ENCODE data around the gene APOBEC3A. TPM values are rescaled to one million over a fixed set of nuclear protein-coding genes. Genes with fewer than 3 reads are reported as not detected.

Gene APOBEC3A
- total RNA-seq, 1 experiment from 2014 or later = not detected

GRCh38 chr22:38974170-38974825 is 16.9 kb downstream of the APOBEC3A start:
- POLR2A ChIA-PET = no interaction called here
- H3K9me3 Mint-ChIP-seq = peaks cover 4% of the 10 kb centered on the region

GRCh38 chr22:38974826-38975175 is 17.4 kb downstream of the APOBEC3A start:
- Mint-ChIP-seq H3K36me3 (peaks cover 4% of the 10 kb centered on the region), H3K4me1 (no peaks in the 10 kb centered on the region), H3K9me3 (peaks cover 4% of the 10 kb centered on the region), H3K27ac (no peak overlapping the region), H3K27me3 (ENCODE audit: low read depth) (peaks cover 2% of the 10 kb centered on the region), H3K4me3 (no peak overlapping the region)
- CTCF ChIA-PET = interaction anchor here (1.1 kb wide), 2 partner anchors 105 to 106 kb away, joined by 3 to 4 read pairs; no protein-coding TSS in a partner anchor
- DNase-seq (ENCODE audit: low spot score) = no peak
- POLR2A ChIA-PET = no interaction called here
- no peak for ATAC-seq
- TF ChIP-seq SMAD4 (CRISPR knock-in tag; IDR thresholded peaks at IDR 0.05) (no peak), IRF2 (CRISPR knock-in tag; IDR thresholded peaks at IDR 0.05; ENCODE audit: borderline replicate concordance, low read depth) (no peak), KAT7 (CRISPR knock-in tag; IDR thresholded peaks at IDR 0.05; ENCODE audit: borderline replicate concordance) (no peak), GABPB1 (CRISPR knock-in tag; IDR thresholded peaks at IDR 0.05) (no peak), MXD4 (CRISPR knock-in tag; IDR thresholded peaks at IDR 0.05; ENCODE audit: borderline replicate concordance) (no peak), MLX (CRISPR knock-in tag; IDR thresholded peaks at IDR 0.05) (no peak), ATF1 (CRISPR knock-in tag; IDR thresholded peaks at IDR 0.05) (no peak), ATF2 (CRISPR knock-in tag; IDR thresholded peaks at IDR 0.05; ENCODE audit: borderline replicate concordance, low read depth) (no peak), FOXJ3 (CRISPR knock-in tag; IDR thresholded peaks at IDR 0.05; ENCODE audit: borderline replicate concordance) (no peak), PRDM15 (CRISPR knock-in tag; IDR thresholded peaks at IDR 0.05) (no peak), ZNF425 (CRISPR knock-in tag; conservative IDR thresholded peaks at IDR 0.05) (no peak), CREM (CRISPR knock-in tag; IDR thresholded peaks at IDR 0.05) (no peak), GRHL2 (CRISPR knock-in tag; IDR thresholded peaks at IDR 0.05; ENCODE audit: insufficient replicate concordance, severe bottlenecking) (no peak), NFATC4 (CRISPR knock-in tag; IDR thresholded peaks at IDR 0.05) (no peak)

More at GRCh38 chr22:38974170-38974825, 16.9 kb downstream of the APOBEC3A start:
- H3K27ac Mint-ChIP-seq = no peak overlapping the region
- CTCF ChIA-PET = interaction anchor here (0.6 to 1.1 kb wide), 4 partner anchors 23 to 105 kb away, joined by 3 to 4 read pairs (median 3); no protein-coding TSS in a partner anchor
- DNase-seq (ENCODE audit: low spot score) (no peak), ATAC-seq (no peak)
- no peak overlapping the region for H3K4me3 Mint-ChIP-seq
- H3K4me1 Mint-ChIP-seq = no peaks in the 10 kb centered on the region
- no peak for TF ChIP-seq PRDM15 (CRISPR knock-in tag; IDR thresholded peaks at IDR 0.05)
- no peak for TF ChIP-seq ZBTB21 (CRISPR knock-in tag; IDR thresholded peaks at IDR 0.05; ENCODE audit: borderline replicate concordance)
- TF ChIP-seq ZNF396 (CRISPR knock-in tag; IDR thresholded peaks at IDR 0.05; ENCODE audit: borderline replicate concordance) = no peak
- TF ChIP-seq E2F5 (CRISPR knock-in tag; IDR thresholded peaks at IDR 0.05) = no peak
- H3K27me3 Mint-ChIP-seq (ENCODE audit: low read depth) = peaks cover 2% of the 10 kb centered on the region
- H3K36me3 Mint-ChIP-seq = peaks cover 4% of the 10 kb centered on the region
